Stimulated activated CD8-positive, alpha-beta memory T cell treated with anti-CD3 and anti-CD28 coated beads, Interleukin-4, amount 100 ng/mL, for 4 hours (primary cell): ENCODE data around the gene TNS4.
A peak's percentile ranks its signal among the peaks of the same experiment; 100 is the strongest.

Experiments
- DNase-seq, 2 donors: peaks; one replicate each; pipeline ENCODE4 v3.0.0-alpha.2; 2020; ENCODE audit warnings: low read depth in 2 of 2, low spot score in 1 of 2

The TNS4 gene

DNA sequence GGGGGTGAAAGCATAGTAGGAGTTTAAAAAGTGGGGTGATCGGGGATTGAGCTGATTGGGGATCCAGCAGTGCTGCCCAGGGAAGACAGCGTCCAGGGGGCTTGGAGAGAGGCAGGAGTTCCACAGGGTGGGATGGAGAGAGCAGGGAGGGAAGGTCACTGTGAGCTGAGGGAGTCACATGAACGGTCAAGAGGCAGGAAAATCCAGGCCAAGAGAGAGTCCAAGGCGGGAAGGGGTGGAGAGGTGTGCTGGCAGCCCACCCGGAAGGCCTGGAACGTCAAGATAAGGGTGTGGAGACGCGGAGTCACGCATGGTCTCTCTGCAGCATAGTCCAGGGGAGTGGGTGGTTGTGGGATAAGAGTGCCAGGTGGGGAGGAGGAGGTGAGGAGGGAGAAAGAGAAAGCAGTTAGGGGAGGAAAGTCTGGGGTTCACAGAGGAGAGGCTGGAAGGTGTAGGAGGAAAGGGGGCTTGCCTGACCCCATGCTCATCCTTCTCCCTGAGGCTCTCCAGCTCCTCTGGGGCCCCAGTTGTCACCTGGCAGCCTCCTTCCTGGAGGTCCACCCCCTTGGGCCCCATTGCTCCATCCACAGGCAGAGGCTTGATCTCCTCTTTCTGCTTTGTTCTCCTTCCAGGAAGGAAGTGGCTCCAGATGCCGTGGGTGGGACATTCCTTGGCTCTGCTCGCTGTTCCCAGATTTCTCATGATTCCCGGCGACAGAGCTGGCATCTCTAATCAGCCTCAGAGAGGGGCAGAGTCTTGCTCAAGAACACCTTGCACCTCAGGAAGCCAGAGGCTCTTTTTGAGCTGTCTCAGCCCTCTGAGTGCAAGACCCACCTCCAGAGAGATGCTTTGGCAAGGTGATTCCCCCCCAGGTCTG, 35.1 kb upstream of the TNS4 start:
- no peak for DNase-seq

DNA sequence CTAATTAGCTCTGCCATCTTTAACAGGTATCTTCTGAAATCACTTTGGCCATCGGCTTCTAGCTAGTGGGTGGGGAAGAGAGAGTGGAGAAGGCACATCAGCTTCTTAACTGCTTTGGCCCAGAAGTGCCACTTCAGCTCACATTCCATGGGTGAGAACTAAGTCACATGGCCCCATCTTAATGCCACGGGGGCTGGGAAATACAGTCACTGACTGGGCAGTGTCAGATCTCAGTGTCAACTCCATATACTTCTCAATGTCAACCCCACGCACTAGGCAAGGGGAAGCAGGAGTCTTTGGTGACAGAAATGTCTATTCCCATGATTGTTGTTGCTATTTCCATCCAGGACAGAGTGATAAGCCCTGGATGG, 34.5 kb upstream of the TNS4 start:
- DNase-seq = no peak

DNA sequence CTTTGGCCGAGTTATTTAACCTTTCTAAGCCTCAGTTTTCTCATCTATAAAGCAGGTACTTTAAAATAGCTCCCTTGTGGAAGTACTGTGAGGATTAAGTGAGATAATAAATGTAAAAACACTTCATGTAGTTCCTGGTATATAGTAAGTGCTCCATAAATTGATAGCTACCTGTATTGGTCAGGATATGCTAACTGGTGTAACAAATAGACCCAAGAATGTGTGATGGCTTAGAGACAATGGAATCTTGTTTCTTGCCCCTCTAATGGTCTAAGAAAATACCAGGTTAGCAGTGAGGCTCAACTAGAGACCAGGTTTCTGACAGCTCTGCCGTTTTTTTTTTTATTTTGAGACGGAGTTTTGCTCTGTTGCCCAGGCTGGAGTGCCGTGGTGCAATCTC, 34.0 kb upstream of the TNS4 start:
- DNase-seq = no peak

DNA sequence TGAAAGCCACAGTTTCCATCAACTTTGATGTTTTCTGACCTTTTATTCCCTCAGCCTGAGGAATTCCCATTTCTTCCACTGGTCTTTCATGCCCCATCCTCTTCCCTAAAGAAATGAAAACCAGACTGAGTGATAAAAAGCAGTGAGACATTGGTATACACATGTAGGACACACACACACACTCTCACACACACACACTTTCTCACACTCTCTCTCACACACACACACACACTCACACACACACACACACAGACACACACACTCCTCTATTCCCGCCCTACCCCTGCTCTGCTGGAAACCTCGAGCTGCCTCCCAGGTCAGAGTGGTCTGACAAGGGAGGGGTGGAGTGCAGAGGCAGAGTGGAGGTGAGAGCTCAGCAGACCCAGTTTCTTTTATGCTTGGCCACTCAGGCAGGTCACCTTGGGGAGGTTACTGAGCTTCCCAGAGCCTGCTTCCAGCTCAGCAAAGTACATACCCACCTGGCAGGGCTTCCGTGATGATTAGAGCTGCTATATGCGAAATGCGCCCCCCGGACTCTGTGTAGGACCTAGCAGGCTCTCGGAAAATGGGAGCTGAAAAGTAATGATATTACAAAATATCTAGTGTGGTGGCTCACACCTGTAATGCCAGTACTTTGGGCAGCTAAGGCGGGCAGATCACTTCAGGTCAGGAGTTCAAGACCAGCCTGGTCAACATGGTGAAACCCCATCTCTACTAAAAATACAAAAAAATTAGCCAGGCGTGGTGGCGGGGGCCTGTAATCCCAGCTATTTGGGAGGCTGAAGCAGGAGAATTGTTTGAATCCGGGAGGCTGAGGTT, 33.2 kb upstream of the TNS4 start:
- DNase-seq = no peak

DNA sequence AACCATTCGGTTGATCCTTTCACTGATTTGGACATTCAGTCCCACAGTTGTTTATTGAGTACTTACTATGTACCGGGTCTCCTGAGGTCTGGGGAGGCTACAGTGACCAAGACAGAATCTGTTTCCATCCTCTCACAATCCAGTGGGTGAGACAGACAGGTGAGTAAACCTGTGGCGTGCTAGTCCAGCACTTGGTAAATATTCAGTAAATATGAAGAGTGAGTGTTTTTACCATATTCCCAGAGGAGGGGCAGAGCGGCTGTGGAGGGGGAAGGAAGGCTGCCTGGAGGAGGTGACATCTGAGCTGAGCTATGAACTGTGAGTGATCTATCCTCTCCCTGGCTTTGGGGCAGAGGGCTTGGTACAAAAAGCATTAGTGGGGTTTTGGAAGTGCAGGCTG, 32.5 kb upstream of the TNS4 start:
- DNase-seq = no peak

DNA sequence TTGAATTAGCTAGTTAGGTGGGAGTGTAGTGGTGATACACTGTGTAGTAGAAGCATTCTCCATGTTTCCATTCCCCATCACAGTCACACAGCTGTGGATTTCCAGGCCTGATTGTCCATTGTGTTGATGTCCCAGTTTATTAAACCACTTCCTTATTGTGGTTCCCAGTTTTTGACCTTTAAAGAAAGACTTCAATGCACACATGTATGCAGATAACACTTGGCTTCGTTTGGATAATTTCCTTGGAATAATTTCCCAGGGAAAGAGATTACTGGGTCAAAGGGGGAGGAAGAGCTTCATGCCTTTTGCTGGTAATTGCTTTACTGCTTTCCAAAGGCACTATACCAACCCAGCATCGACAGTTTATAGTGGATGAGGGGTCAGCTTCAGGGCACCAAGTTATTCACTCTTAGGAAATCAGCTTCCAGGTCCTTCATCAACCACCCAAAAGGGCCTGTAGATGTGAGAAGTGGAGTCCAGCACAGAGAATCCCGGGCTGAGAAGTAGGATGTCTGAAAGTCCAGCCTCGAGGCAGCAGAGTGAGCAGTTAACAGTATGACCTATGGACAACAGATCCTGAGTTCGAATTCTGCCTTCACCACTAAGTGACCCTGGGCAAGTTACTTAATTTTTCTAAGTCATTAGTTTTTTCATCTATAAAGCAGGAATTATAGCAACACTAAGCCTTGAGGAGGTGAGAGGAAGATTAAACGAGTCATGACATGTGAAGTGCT, 31.3 kb upstream of the TNS4 start:
- no peak for DNase-seq

DNA sequence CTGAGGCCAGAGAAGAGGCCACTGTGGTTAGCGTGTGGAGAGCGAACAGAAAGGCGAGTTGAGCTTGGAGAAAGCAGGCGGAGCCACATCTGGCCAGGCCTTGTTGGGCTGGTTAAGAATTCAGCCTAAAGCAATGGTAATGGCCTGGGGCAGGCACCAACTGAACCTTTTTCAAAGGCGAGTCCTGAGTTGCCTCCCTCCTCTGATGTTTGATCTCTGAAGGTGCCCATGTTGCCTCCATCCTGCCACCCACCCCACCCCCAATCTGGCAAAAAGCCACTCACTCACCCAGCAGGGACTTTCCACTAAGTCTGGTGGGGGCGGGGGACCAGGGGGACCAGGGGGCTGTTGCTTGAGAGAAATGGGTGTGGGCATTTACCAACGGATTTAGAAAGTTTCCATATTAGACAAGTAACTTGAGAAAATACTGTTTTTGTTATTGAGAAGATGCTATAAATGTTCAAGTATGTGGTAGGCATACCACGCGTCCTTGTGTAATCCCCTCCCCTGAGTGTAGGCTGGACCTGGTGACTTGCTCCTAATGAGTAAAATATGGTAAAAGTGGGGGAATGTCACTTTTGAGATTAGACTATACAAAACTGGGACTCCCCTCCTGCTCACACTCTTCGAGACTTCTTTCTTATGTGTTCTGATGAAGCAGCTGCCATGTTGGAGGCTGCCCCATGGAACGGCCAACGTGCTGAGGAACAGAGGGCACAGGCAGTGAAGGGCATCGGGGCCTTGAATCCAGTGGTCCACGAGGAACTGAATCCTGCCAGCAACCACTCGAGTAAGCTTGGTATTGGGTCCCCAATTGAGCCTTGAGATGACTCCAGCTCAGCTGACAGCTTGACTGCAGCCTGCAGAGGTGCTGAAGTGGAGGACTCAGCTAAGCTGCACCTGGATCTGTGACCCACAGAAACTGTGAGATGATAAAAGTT, 29.9 kb upstream of the TNS4 start:
- peak; percentile 59 to 68 for DNase-seq

DNA sequence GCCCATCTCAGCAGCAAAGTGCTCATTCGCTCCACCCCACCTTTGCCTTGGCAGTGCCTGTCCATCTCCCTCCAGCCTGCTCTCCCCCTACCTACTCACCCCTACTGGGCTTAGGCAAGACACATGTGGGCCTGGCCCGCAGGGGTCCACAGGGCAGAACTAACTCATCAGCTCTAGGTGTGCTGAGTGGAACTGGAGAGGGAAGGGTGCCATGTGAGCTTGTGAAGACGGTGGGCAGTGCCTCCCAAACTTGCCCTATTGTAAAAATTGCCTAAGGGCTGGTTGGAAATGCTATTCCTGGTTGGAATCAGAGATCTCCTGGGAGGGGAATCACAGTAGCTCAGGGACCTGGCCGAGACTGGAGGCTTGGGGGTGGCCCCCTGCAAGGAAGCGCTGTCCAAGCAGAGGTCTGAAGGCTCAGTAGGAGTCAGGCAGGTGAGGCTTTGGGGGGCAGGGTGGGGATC, 29.1 kb upstream of the TNS4 start:
- DNase-seq = no peak

DNA sequence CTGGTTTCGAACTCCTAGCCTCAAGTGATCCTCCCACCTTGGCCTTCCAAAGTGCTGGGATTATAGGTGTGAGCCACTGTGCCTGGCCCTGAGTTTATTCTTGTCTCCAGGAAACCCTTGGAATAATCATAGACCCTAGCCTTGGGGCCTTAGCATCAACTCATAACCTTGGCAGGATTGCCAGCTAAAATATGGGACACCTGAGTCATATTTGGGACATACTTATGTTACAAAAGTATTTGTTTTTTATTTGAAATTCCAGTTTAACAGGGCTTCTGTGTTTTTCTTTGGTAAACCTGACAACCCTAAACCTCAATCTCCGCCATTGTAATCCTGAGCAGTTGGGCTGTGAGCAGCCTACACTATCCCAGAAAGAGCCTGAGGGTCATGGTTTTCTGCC, 28.6 kb upstream of the TNS4 start:
- no peak for DNase-seq

DNA sequence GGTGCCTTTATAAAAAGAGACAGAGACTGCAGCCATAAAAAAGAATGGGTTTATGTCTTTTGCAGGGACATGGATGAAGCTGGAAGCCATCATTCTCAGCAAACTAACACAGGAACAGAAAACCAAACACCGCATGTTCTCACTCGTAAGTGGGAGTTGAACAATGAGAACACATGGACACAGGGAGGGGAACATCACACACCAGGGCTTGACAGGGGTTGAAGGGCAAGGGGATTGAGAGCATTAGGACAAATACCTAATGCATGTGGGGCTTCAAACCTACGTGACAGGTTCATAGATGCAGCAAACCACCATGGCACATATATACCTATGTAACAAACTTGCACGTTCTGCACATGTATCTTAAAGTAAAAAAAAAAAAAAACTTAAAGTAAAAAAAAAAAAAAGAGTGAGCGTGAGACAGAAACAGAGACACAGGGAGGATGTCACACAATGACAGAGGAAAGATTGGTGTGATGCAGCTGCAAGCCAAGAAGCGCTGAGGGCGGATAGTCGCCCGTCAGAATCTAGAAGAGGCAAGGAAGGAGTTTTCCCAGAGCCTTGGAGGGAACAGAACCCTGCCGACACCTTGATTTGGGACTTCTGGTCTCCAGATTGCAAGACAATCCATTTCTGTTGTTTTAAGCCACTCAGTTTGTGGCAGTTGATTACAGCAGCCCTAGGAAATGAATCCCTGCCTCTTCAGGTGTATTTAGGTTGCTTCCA, 27.4 kb upstream of the TNS4 start:
- no peak for DNase-seq

DNA sequence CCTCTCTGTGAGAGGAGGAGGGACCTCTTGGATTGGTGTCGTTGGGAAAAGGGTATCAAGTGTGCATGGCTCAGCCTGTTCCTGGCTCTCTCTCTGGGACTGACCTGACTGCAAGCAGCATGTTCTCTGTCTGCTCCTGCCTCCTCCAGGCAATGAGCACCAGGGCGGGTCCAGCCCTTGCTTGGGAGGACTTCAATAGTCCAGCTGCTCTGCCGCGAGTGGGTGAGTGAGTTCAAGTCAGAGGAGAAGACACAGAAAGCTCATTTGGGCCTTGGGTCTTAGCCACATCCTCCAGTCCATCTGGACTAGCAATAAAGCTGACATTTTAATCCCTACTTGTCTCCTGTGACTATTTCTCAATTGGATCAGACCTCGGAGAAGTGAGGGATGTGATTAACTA, 25.2 kb upstream of the TNS4 start:
- no peak for DNase-seq

DNA sequence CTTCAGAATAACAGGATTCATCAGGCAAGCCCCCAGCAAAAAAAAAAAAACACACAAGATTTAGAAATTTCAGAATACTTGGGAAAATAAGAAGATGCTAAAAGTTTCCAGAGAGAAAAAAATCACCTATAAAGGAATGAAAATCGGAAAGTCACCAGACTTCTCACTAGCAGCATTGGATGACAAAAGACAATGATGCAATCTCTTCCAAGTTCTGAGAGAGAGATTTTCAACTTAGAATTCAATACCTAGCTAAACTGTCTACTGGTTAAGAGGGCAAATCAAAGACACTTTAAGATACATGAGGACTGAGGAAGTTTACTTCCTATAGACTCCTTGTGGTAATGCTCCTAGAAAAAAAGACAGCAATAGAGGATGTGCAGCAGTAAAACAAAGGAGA, 23.9 kb upstream of the TNS4 start:
- DNase-seq = no peak

DNA sequence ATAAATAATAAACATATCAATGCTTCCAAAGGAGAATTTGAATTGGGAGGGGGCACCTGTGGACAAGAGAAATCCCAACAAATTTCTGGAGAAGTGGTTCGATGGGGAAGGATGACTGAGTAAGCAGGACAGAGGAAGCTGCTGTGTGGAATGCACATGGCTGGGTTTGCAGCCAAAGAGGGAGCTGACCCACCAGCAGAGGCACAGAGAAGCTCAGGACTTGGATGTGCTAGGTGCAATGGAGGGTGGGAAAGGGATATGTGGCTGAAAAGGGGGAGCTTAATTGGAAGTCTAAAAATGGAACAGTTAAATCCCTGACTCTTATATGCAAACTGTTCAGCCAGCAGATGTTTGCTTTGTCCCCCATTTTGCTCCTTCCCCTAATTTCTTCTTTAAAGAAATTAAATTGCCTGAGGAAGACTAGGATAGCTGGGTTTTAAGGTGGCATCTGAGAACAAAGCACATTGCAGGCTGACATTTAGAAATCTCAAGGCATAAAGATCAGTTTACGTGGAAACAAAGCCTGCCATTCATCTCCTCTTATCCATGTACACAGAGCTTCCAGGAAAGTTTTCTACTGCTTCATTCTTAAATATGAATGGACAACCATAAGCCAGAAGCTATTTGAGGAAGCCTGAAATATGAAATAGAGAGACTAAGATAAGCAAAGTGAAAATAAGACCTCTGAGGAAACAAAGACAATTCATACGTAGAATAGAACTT, 23.0 kb upstream of the TNS4 start:
- no peak for DNase-seq

DNA sequence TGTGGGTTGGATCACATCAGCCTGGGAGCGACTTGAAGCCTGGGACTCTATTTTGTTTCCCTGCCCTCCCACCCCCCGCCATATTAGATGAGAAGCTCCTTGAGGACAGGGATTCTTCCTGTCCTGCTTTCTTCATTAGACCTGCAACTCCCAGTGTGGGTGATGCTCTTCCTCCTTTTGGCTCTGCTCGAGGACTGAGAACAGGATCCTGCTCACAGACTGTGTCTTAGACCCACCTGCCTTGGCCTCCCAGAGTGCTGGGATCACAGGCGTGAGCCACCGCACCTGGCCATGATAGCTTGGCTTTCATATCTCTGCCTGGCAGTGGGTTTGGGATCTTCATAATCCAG, 21.5 kb upstream of the TNS4 start:
- DNase-seq = no peak

DNA sequence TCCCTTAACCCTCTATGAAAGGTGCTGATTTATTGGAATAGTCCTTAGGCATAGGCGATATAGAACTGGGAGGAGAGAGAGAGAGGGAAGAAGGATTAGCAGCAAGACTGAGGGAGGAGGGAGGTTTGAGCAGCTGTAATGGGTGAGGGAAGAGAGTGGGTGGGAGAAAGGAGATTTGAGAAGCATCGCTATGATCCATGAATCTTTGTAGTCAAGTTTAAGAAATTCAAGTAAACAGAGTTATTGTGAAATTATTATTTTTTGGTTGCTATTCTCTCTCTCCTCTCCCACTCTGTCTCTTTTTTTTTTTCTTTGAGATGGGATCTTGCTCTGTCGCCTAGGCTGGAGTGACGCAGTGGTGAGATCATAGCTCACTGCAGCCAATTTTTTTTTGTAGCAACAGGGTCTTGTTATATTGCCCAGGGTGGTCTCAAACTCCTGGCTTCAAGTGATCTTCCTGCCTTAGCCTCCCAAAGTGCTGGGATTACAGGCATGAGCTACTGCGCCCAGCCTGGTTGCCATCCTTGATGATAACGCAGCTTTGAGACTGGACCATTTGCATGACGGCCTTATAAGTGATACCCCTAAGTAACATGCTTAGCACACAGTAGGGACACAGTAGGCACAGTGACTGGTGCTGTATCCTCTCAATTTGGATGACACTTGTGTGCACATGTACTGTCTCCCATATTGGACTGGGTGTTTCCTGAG, 21.0 kb upstream of the TNS4 start:
- DNase-seq = no peak

DNA sequence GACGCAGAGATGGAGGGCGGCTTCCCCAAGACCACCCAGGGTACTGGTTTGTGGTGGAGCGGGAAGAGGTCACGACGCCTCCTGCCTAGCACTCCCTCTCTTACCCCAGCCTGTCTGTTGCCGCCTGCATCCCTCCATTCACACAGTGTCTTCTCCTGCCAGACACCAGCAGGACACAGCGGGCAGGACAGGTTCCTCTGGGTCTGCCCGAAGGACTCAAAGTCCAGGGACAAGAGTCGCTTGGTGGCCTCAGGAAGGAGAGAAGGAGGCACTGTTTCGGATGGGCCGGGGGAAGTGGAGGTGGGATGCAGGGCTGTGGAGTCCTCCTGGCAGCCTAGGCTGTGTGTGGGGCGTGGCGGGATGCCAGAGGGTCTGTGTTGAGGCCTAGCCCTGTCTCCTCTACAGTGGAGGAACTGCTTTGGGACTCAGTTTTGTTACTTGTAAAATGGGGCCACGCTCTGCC, 19.6 kb upstream of the TNS4 start:
- DNase-seq = no peak

DNA sequence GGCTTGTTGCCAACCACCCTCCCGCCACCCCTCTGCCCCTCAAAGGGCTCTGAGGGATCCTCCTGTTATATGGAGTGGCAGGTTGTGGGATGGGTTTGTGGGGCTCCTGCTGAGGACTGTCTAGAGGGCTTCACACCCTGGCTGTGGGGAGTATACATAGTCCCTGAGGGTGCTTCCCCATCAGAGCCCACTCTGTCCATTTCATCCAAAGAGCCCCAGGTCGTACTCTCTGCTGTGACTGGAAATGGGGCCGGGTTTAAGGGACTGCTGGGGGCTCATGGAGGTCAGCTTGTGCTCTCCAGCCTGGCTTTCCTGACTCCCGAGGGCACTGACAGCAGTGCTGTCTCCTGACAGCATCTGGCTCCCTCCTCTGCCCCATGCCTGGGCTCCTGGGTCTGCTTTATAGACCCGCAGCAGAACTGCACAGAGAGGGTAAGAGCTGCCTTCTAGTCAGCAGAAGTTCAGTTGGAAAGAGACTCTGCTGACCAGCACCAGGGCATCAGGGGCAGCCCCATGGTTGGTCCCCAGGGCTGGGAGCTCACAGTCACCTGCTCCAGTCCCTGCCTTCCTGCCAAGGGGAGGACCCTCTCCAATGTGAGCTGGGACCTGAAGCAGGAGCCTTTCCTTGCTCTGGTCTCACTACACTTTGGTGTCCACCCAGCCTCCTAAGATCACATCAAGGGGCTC, 17.8 kb upstream of the TNS4 start:
- no peak for DNase-seq
